GM18517 (cell line): ENCODE results near the gene SSTR4.
"Not testable (repeated sequence)": the region's sequence is repeated elsewhere in the genome, so short reads cannot be mapped to it uniquely, and the experiment has no call there.

Experiments used
- ATAC-seq: cut with Tn5 transposase; IDR thresholded peaks from one replicate; pipeline ENCODE4 v1.9.1; 2021; ENCODE audit warnings: mild to moderate bottlenecking, moderate library complexity; ENCODE audit not compliant: unreplicated experiment

SSTR4 gene

GRCh38 chr20:23034721-23035671 lies at the start of gene SSTR4:
Gene SSTR4 (plus strand): TSS chr20:23035312. CDS start chr20:23035484, 172 bp downstream.
- ATAC-seq, result no peak

GRCh38 chr20:22986601-22987000 lies 48.5 kb upstream of the SSTR4 start:
- ATAC-seq, result no peak

- not testable (repeated sequence) for ATAC-seq
Measured at GRCh38 chr20:22991424-22991823, 43.7 kb upstream of the SSTR4 start.

- ATAC-seq, result no peak
Measured at GRCh38 chr20:22993823-22994222, 41.3 kb upstream of the SSTR4 start.

GRCh38 chr20:22995923-22996322 lies 39.2 kb upstream of the SSTR4 start:
- no peak for ATAC-seq

GRCh38 chr20:22998476-22998875 lies 36.6 kb upstream of the SSTR4 start:
- ATAC-seq, result no peak

- no peak for ATAC-seq
Measured at GRCh38 chr20:22999756-23000155, 35.4 kb upstream of the SSTR4 start.

GRCh38 chr20:23000232-23000947 lies 34.7 kb upstream of the SSTR4 start:
- no peak for ATAC-seq

- ATAC-seq, result no peak
Measured at GRCh38 chr20:23002276-23002675, 32.8 kb upstream of the SSTR4 start.

GRCh38 chr20:23003077-23003635 lies 32.0 kb upstream of the SSTR4 start:
- no peak for ATAC-seq

- ATAC-seq, result no peak
Measured at GRCh38 chr20:23003881-23004460, 31.1 kb upstream of the SSTR4 start.

GRCh38 chr20:23005776-23006175 lies 29.3 kb upstream of the SSTR4 start:
- ATAC-seq, result no peak

- no peak for ATAC-seq
Measured at GRCh38 chr20:23007462-23007861, 27.6 kb upstream of the SSTR4 start.

GRCh38 chr20:23007886-23008655 lies 27.0 kb upstream of the SSTR4 start:
- ATAC-seq, result no peak

- ATAC-seq, result no peak
Measured at GRCh38 chr20:23008667-23009066, 26.4 kb upstream of the SSTR4 start.

GRCh38 chr20:23009636-23010035 lies 25.5 kb upstream of the SSTR4 start:
- ATAC-seq, result no peak

- no peak for ATAC-seq
Measured at GRCh38 chr20:23010096-23010495, 25.0 kb upstream of the SSTR4 start.

GRCh38 chr20:23011008-23011721 lies 23.9 kb upstream of the SSTR4 start:
- no peak for ATAC-seq

GRCh38 chr20:23013429-23013828 lies 21.7 kb upstream of the SSTR4 start:
- ATAC-seq, result no peak

- ATAC-seq, result no peak
Measured at GRCh38 chr20:23017516-23017915, 17.6 kb upstream of the SSTR4 start.
